Peyer's patch (tissue), 4 donors: ENCODE measurements around the gene ANKRD30A. TPM values are rescaled to one million over a fixed set of nuclear protein-coding genes. Genes with fewer than 3 reads are reported as not detected.
"Not testable (repeated sequence)": the region's sequence is repeated elsewhere in the genome, so short reads cannot be mapped to it uniquely, and the experiment has no call there.

ENCODE experiments used
- DNase-seq, 3 donors: peaks; one replicate each; pipeline ENCODE4 v3.0.0-alpha.2; 2017 to 2019
- H3K27ac ChIP-seq, 4 donors: fragments of 200-600 bp; sonication (generic); one replicate each; pipeline ENCODE4 v1.5.1; 2016 to 2019
- H3K27me3 ChIP-seq, 2 donors: fragments of 200-600 bp; sonication (generic); one replicate each; pipeline ENCODE4 v1.5.1; 2019
- H3K36me3 ChIP-seq, 3 donors: fragments of 200-600 bp; sonication (generic); one replicate each; pipeline ENCODE4 v1.5.1; 2016 to 2019
- H3K4me1 ChIP-seq, 4 donors: fragments of 200-600 bp; sonication (generic); one replicate each; pipeline ENCODE4 v1.5.1; 2016 to 2019
- H3K4me3 ChIP-seq, 4 donors: fragments of 200-600 bp; sonication (generic); 1 replicate in 3 of 4; 2 replicates in 1 of 4; pipeline ENCODE4 v1.5.1; 2016 to 2019; ENCODE audit warnings: mild to moderate bottlenecking in 1 of 4
- H3K9me3 ChIP-seq, 4 donors: fragments of 200-600 bp; sonication (generic); one replicate each; pipeline ENCODE4 v1.5.1; 2016 to 2019; ENCODE audit warnings: mild to moderate bottlenecking in 1 of 4
- CTCF ChIP-seq, 6 experiments: fragments of 450-650 bp in 4 of 6; fragments of 200-600 bp in 2 of 6; sonication (generic) in 1 of 6; IDR thresholded peaks; one replicate each; pipeline ENCODE4 v1.5.1; 2017 to 2019; ENCODE audit warnings: antibody characterized with exemption in 6 of 6, mild to moderate bottlenecking in 3 of 6, moderate library complexity in 1 of 6
- POLR2A ChIP-seq, 2 donors: fragments of 450-650 bp; IDR thresholded peaks; one replicate each; pipeline ENCODE4 v1.5.1; 2017; ENCODE audit warnings: antibody characterized with exemption in 2 of 2, mild to moderate bottlenecking in 2 of 2, moderate library complexity in 2 of 2
- total RNA-seq, 4 donors: library from RNA; depleted of rRNA; stranded (reverse); fragments of >200 nt; gene quantifications; one replicate each; pipeline ENCODE4 v1.1.0, GENCODE V29; 2016

ANKRD30A gene
- total RNA-seq, 4 donors from 2014 or later: not detected

- Histone ChIP-seq H3K36me3 (no peaks in the 10 kb centered on the region), H3K9me3 (peaks cover 0 to 4% (median 0%) of the 10 kb centered on the region in 4 donors), H3K4me1 (no peaks in the 10 kb centered on the region), H3K27ac (no peak overlapping the region), H3K27me3 (no peaks in the 10 kb centered on the region), H3K4me3 (no peak overlapping the region)
- TF ChIP-seq POLR2A (IDR thresholded peaks at IDR 0.05) (no peak), CTCF (IDR thresholded peaks at IDR 0.05) (no peak)
- no peak for DNase-seq
These were observed 219.0 kb downstream of the ANKRD30A start for GRCh38 chr10:37344413-37344812.

DNA sequence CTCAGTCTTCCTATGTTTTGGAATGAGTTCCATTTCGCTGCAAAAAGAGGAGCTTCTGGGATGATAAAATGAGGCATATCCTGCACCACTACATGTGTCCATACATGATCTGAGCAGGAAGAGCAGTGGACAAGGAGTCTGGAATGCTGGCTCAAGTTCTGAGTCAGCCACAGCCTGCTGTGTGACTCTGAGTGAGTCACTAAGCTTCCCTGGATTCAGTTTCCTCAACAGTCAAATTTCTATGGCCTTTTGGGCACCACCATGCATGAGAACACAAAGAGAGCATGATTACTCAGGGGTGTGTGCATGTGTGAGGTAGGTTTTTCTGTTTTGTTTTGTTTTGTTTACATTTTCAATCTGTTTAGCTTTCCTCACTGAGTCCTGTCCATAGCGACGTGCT lies 254.6 kb downstream of the ANKRD30A start:
- H3K9me3 ChIP-seq: peaks cover 0 to 8% (median 0%) of the 10 kb centered on the region in 4 donors
- H3K36me3 ChIP-seq: no peaks in the 10 kb centered on the region
- no peak overlapping the region for H3K4me3 ChIP-seq
- H3K4me1 ChIP-seq: no peaks in the 10 kb centered on the region
- no peak for TF ChIP-seq POLR2A (IDR thresholded peaks at IDR 0.05)
- TF ChIP-seq CTCF (IDR thresholded peaks at IDR 0.05): no peak
- no peak overlapping the region for H3K27ac ChIP-seq
- no peak for DNase-seq
- no peaks in the 10 kb centered on the region for H3K27me3 ChIP-seq

DNA sequence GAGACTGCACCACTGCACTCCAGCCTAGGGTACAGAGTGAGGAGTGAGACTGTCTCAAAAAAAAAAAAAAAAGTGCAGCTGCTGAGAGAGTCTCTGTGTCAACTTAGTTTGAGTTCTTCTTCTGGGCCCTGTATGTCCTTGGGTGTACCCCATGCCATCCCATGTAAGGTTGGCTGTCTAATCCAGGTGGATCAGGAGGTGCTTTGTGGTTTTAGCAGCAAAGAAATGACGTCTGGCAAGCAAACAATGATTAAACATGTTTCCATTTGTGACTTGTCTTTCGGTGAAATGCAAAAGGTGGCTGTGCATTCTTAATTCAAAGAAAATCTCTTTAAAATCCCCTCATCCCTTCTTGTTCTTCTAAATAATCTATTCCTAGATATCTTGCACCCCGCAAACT lies 255.9 kb downstream of the ANKRD30A start:
- no peak for DNase-seq
- H3K27me3 ChIP-seq: no peaks in the 10 kb centered on the region
- TF ChIP-seq POLR2A (IDR thresholded peaks at IDR 0.05) (no peak), CTCF (IDR thresholded peaks at IDR 0.05) (no peak)
- no peaks in the 10 kb centered on the region for H3K4me1 ChIP-seq
- H3K9me3 ChIP-seq: peaks cover 0 to 8% (median 2%) of the 10 kb centered on the region in 4 donors
- no peak overlapping the region for H3K27ac ChIP-seq
- no peak overlapping the region for H3K4me3 ChIP-seq
- no peaks in the 10 kb centered on the region for H3K36me3 ChIP-seq

- Histone ChIP-seq H3K4me3 (no peak overlapping the region), H3K9me3 (peaks cover 0 to 8% (median 2%) of the 10 kb centered on the region in 4 donors), H3K4me1 (no peaks in the 10 kb centered on the region), H3K27me3 (no peaks in the 10 kb centered on the region), H3K27ac (no peak overlapping the region), H3K36me3 (no peaks in the 10 kb centered on the region)
- TF ChIP-seq POLR2A (IDR thresholded peaks at IDR 0.05) (no peak), CTCF (IDR thresholded peaks at IDR 0.05) (no peak)
- DNase-seq: no peak
These were observed 259.5 kb downstream of the ANKRD30A start for GRCh38 chr10:37384923-37385322.

DNA sequence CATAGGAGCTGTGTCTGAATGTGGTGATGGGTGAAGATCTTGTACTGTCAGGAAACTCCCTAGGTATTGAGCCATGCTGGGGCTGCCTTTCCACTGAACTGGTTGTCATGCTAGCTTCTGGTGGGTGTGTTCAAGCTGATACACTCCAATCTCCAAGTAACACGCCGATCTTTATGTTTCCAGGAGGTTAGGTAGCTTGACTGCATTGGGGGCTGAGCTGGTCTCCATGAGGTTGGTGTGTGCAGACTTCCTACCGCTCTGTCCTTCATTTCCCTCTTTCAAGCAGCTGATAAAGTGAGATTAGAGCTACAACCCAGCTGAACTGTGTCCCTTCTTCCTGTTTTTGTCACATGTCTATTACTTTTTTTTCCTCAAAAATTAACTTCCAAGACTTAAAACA lies 265.5 kb downstream of the ANKRD30A start:
- DNase-seq: no peak
- no peaks in the 10 kb centered on the region for H3K36me3 ChIP-seq
- H3K27me3 ChIP-seq: no peaks in the 10 kb centered on the region
- TF ChIP-seq CTCF (IDR thresholded peaks at IDR 0.05) (no peak), POLR2A (IDR thresholded peaks at IDR 0.05) (no peak)
- H3K9me3 ChIP-seq: no peaks in the 10 kb centered on the region
- H3K4me1 ChIP-seq: no peaks in the 10 kb centered on the region
- no peak overlapping the region for H3K27ac ChIP-seq
- H3K4me3 ChIP-seq: no peak overlapping the region

DNA sequence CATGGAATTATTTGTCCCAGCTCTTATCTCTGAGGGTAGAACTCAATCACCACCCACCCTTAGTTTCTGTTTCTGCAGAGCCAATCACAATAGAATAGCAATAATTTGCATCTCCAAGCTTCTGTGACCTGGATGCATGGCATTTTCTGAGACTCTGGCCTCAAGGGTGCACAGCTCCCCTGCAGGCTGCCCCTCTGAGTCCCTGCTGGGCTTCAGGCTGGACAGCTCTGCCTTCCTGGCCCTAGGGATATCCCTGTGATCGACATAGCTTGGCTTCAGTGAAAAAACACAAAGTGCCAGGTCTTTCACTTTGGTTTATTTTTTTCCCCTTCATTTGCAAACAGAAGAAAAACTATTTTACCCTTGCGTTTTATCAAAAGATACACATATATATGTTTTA lies 275.4 kb downstream of the ANKRD30A start:
- not testable (repeated sequence) for H3K4me1 ChIP-seq, H3K4me3 ChIP-seq, DNase-seq, H3K9me3 ChIP-seq, H3K27me3 ChIP-seq, H3K27ac ChIP-seq, H3K36me3 ChIP-seq
